Right kidney (tissue), 1 donor: ENCODE data around the gene VAMP5.
"Not testable (repeated sequence)": the region's sequence is repeated elsewhere in the genome, so short reads cannot be mapped to it uniquely, and the experiment has no call there.

Experiments
- DNase-seq: peaks from one replicate; pipeline ENCODE4 v3.0.0-alpha.2; 2016

The VAMP5 gene

DNA sequence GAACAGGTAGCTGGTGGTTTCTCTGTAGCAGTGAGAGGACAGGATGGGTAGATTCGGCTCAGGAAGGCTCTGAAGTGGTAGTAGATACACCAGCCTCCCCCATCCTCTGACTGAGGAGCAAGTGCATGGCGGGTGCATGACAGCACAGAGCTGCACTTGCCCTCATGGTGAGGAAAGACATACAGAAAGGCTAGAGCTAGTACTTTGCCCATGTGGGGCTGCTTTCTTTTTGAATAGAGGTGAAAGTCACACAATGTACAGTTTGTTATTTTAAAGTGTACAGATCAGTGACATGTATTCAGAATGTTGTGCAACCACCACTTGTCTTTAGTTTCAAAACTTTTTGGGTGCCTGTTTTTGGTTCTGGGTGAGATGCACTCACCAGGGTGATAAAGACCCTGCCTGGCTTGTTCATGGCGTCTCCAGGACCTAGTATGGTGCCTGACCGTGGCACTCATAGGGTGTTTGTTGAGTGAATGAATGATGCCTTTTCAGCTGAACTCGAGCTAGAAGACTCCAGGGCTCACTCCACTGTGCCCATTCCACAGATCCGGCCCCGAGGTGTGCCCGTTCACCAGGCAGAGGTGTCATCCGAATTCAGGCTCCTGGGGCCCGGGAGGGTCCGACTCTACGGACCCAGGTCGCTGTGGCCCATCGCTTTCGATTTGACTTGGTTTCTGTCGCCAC lies 421 bp upstream of the VAMP5 start:
- no peak for DNase-seq

DNA sequence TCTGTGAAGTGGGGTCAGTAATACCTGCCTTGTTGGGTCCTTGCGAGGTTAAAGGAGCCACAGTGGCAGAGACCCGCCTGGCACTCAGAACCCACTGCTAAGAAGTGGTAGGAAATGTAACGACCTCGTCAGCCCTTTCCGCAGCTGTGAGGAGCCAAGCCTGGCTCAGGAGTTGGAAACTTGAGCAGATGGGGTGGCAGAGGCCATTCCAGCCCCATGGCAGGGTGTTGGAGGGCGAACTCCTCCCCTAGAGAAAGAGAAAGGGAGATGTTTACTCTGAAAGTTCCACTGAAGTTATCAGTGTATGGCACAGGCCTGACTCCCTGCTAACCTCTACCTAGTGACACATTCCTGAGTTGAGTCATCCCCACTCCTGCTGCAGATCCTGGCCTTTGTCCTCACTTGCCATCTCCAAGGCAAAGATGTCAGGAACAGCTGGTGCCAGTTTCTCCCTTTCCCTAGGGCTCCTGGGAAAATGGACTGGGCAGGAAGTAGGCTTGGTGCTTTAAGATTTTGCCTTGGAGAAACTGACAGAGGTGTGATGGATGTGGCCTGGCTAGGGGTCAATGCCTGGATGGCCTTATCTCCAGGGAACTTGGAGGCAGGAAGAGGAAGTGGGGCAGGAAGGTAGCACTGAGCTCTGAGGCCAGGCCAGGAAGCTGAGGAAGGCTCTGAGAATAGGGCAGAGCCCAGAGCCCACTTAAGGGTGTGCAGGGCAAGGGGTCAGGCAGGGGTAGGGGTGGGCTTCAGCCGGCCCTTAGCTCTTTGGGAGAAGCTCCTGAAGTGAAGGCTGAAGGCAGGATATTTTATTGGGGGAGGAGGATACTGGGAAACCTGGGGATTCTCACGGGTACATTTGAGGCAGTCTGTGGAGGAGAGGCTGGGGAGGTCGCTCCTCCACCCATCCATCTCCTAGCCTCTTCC lies 888 bp downstream of the VAMP5 start:
- DNase-seq: no peak

DNA sequence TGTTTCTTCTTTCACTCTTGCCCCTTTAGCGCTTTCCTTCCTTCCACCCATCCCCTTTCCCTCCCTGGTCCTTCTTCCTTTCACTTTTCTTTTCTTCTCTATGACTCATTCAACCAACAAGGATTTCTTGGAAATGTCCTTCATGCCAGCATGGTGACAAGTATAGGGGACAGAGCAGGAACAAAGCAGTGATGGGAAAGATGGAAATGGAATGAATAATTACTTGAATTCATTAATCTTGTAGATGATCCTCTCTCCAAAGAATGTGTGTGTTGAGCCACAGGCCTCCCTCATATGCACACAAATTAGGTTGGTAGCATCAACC lies 1.5 kb downstream of the VAMP5 start:
- no peak for DNase-seq

DNA sequence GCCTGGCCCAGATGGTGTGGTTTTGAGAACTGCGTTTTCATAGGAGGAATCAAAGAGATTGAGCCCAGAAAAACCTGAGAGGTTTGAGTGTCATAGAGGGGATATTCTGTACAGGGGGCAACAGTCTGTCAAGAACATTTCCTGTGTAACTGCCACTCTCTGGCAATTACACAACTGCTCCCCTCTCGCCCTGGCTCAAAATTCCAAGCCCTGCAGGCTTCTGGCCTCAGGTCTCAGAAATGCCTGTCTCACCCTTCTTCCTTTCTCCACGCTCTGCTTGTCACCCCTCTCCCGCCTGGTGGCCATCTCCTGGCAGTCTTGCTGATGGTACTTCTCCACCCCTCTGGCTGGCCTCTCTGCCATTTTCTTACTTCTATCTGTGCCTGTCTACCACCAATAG lies 4.0 kb downstream of the VAMP5 start:
- DNase-seq: no peak

DNA sequence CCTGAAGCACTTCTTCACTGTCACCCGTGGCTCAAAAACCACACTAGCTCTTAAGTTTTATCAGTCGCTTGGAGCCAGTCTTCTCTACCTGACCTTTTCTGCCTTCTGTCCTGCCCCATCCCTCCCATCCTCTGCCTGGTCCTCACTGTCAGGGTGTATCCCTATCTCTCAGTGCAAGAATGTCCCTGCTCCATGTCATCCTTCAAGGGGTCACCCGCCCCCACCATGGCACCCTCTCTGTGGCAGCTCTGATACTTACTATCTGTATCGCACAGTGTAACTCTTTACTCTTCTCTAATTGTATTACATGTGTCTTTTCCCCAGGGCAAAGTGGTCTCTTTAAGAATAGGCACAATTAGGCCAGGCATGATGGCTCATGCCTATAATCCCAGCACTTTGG lies 4.4 kb downstream of the VAMP5 start:
- no peak for DNase-seq

DNA sequence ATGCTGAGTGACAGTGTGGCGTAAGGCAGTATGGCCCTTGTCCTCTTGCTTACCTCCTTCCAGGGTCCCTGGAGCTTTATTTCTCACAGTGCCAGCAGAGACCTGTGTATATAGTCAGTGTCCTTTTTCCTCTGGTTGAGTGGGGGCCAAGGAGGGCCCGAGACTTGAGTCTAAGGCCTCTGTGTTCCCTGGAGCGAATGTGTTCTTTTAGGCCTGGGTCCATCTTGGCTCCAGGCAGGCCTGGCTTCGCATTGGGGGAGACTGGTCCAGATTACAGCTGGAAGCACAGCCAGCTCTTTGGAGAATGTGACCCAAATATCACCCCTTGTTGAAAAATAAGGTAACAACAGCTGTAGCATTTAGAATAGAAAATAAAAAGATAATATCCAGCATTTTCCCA lies 5.0 kb downstream of the VAMP5 start:
- DNase-seq: no peak

DNA sequence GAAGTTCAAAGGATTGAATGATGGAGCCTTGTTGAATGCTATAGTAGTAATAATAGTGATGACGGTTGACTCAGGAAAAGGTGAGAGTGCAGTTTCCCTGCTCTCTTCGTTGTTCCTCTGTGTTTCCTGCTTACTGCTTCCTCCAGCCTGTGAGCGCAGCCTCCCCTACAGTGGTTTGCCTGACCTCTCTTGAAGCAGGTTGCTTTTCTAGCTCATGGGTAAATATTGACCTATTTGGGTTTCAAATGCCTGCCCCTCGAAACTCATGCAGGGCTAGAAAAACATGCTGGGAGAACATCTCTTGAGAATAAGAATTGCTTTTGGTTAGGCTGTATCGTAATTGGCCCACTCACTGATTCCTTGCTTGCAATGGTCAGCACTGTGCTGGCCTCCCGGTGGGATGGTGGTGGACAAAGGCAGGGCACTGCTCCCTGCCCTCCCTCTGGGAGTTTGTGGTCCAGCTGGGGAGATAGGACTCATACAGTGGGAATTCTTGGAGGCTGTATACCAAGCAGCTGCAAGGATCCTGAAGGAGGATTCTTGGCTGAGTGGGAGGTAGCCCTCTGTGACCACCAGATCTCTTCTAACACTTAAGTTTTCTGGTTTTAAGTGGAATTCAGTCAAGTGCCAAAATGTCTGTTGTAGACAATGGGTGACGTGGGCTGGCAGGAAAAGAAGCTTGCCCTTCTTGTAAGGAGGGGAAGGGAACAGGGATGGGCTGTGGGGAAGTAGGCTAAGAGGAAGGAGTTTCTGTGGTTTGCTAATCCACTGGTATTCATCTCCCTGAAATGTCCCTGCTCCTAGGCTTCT lies 6.0 kb downstream of the VAMP5 start:
- no peak for DNase-seq

DNA sequence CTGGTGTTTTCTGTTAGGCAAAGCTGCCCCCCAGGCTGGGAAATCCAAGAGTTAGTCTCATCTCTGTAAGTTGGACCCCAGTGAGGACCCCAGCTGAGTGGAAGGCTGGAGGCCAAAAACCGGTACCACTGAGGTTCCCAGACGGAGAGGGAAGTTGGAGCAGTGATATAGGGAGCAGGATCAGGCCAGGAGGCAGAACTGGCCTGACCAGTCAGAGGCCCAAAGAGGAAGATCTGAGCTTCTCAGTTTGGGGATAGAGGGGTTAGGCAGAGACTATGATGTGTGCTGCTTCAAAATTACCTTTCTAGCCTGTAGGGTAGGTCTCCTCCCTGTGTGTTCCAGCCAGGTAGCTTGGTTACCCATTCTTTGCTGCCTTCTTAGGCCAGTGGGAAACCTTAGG lies 6.7 kb downstream of the VAMP5 start:
- DNase-seq: no peak

DNA sequence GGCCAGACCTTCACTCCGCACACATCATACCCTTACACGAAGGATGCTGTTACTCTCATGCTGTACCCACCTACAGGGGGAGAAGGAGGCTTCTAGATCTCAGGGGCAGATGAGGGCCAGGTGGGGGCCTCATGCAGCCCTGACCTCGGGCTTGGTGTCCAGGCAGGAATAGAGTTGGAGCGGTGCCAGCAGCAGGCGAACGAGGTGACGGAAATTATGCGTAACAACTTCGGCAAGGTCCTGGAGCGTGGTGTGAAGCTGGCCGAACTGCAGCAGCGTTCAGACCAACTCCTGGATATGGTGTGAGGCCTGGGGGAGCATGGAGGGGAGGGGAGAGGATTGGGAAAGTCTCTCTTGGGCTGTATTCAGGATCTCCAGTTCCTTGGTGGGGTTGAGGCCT lies 7.3 kb downstream of the VAMP5 start:
- DNase-seq: no peak

DNA sequence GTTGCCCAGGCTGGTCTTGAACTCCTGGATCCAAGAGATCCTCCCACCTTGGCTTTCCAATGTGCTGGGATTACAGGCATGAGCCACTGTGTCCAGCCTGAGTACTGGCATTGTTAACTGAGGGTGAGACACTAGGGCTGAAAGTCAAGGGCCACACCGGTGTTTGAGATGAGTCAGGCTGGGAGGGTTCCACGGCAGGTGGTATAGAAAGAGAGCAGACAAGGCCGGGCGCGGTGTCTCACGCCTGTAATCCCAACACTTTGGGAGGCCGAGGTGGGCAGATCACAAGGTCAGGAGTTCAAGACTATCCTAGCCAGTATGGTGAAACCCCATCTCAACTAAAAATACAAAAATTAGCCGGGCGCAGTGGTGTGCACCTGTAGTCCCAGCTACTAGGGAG lies 8.1 kb downstream of the VAMP5 start:
- DNase-seq: not testable (repeated sequence)

DNA sequence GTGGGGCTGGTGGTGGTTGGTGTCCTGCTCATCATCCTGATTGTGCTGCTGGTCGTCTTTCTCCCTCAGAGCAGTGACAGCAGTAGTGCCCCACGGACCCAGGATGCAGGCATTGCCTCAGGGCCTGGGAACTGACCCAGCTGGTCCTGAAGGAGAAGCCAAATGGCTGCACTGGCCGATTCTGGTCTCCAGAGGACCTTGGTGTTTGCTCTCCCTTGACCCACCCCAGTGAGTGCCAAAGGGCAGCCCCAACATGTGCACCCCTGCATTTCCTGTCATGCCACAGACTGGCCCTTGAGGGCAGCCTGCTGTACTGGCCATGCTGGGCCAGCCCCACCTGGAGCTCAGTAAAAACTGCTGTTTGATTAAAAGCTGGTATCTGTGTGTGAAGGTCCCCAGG lies 8.8 kb downstream of the VAMP5 start:
- no peak for DNase-seq

DNA sequence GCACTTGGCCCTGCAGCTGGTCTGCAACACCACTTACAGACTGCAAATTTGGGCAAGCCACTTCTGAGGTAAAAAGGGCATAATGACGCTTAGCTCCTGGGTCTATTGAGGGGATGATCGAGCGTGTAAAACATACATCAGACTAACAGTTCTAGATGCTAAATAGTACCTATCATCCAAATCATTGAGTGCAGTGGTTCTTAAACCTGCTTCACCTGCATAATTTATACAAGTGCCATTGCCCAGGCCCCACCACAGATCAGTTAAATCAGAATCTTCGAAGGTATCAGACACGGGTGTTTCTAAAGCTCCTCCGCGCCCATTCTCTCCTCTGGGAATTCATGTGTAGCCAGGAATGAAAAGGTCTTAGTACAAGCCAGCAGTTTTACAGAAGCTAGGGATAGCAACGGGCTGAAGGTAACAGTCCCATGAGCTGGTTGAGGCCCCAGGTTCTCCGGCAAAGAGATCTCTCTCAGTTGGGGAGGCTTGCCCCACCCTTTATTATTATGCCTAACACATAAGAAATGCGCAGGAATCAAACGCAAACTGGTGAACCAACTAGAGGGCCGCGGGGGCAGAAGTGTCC lies 10.6 kb downstream of the VAMP5 start:
- no peak for DNase-seq

DNA sequence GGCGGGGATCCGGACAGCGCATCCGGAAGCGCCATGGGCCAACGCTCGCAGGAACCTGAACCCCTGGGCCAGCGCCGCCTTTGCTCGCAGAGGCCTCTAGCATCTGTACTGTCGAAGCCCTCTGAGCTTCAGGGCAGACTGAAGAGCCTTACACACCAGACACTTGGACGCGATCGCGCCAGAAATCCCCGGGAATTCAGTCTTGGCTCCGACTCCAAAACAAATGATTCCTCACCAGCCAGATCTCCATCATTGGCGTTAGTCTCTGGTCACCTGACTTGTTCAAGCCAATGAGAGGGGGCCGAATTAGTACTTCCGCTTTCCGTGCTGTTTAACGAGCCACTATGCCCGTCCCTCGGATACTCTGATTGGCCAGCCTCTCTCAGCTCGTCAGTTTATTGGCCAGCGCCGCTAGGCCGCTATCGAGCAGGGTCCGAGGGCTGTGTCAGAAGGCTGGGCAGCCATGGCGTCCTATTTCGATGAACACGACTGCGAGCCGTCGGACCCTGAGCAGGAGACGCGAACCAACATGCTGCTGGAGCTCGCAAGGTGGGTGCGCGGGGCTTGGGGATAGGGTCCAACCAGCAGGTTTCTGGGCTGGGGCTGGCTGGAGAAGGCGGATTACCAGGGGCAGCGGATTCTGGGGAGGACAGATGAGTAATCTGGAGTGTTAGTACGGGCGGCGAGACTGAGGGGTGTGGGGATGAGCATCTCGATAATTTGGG lies 11.2 kb downstream of the VAMP5 start, which contains the start of gene RNF181:
Gene RNF181 (plus strand): TSS at position 445 of the 725 bp plus-strand sequence. CDS start 19 bp downstream, at position 464.
- DNase-seq: peak; percentile 88

DNA sequence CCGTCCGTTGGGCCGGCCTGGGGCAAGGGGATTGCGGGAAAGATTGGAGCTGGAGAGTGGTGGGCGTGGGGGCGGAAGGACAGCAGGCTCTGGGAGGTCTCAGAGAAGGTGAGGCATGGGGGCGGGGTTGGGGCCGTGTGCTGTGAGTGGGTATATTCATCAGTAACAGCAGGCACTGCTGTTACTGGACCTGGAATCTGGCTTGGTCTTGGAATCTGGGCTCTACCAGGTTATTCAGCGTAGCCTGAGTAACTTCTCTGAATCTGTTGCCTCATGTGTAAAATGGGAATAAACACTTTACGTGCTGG lies 11.7 kb downstream of the VAMP5 start:
- no peak for DNase-seq

DNA sequence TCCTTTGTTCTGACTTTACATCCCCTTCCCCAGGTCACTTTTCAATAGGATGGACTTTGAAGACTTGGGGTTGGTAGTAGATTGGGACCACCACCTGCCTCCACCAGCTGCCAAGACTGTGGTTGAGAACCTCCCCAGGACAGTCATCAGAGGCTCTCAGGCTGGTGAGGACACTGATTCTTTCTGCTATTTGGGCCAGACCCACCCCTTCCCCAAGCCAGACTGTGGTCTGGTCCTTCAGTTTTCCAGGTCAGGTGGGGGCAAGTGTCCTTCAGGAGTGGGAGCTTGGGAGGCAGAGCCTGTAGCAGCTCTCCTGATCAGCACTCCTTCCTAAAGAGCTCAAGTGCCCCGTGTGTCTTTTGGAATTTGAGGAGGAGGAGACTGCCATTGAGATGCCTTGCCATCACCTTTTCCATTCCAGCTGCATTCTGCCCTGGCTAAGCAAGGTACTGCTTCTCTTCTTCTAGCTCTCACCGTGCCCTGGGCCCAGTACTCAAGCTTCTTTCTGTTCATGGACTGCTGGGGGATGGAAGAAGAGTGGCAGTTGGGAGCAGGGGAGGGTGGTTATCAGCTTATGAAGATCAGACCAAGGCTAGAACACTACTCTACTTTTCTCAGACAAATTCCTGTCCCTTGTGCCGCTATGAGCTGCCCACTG lies 12.4 kb downstream of the VAMP5 start:
- DNase-seq: no peak

DNA sequence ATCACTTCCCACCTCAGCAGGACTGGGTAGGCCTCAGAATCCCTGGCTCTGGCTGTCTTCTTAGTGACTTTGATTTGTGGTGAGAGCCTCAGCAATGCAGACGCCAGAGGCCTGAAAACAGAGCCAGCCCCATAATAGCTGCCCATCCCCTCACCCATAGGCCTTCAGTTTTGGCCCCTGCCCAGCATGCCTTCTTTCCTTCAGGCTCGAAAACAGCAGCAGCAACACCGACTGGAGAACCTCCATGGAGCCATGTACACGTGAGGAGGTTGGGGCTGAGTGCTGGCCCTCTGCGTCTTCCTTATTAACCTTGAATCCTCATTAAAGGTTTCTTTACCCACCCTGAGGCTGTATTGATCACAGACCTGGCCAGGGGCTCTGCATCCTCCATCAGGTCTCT lies 13.0 kb downstream of the VAMP5 start:
- no peak for DNase-seq

DNA sequence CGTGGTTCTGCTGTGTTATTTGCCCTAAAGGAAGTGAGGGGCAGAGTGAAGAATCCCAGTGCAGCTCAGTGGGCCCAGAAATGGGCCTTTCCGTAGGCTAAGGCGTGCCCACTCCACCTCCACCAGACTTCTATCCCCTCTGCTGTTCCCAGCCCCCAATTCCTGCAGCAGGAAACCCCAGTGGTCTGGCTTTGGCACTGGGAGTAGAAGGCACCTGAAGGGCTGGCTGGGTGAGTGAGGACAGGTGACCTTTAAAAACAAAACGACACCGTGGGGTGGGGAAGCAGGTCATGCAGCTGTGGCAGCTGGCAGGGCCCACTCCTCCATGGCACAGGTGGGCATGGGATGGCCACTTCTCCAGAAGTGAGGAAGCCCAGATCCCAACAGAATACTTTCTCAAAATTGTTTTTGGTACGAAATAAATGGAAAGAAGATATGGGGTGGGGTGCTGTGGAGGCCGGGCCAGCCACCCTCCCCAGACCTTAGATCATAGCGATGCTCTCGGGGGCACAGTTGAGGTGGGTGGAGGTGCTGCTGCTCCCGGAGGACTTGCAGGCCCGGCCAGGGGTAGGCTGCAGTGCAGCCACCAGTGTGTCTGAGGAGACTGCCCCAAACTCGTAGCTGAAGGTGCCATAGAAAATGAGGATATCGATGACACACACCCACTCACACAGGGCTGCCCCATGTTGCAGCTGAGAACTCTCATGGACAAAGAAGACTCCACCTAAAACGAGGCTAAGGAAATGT lies 14.5 kb downstream of the VAMP5 start:
- DNase-seq: no peak

DNA sequence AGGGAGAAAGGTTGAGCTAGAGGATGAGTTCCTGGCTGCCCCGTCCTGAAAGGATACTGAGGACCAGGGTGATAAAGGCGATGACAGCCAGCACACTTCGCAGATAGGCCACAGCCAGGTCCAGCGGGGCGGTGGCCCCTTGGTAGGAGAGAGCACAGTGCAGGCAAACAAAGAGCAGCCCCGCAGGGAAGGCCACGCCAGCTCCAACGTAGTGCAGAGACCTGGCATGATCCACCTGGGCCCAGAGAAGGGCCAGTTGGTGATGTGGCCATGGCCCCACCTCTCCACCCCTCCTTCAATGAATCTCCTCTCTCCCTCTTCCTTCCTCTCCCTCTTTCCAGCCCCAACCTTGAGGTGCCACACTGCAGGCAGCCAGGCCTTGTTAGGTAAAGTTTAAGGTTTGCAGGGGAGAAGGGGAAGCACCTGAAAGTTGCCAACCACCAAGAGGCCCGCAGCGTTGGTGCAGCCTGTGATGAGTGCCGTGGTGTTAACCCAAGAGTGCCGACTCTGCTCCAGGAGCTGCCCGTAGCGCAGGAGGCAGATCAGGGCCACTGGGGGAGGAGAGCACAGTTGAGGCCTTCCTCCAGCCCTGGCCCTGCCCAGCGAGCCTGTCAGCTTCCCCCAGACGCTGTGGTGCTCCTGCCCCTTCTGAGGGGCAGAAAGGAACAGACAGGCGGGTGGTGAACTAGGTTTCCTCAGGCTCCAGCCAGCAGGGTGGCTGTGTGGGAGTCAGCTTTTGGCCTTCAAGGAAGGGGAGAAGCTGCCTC lies 15.4 kb downstream of the VAMP5 start:
- DNase-seq: no peak

DNA sequence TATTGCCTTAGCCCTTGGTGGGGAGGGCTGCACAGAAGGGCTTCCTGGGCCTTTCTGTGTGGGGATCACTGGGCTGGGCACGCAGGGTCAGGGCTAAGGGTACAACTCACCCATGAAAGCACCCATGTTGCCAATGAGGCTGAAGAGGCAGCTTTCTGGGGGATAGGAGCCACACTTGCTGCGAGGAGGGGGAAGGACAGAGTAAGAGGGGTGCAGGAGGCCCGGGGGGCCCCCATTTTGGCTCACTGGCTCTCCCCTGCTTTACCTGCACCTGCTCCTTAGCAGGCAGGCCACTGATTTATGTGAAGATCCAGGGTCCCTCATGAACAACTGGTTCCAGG lies 16.0 kb downstream of the VAMP5 start:
- DNase-seq: no peak
